Measurements from ENCODE around the gene DNAJB6. TPM values are rescaled to one million over a fixed set of nuclear protein-coding genes. Genes with fewer than 3 reads are reported as not detected.

The DNAJB6 gene
- total RNA-seq, 1 experiment from 2014 or later, result 82.5 TPM

DNA sequence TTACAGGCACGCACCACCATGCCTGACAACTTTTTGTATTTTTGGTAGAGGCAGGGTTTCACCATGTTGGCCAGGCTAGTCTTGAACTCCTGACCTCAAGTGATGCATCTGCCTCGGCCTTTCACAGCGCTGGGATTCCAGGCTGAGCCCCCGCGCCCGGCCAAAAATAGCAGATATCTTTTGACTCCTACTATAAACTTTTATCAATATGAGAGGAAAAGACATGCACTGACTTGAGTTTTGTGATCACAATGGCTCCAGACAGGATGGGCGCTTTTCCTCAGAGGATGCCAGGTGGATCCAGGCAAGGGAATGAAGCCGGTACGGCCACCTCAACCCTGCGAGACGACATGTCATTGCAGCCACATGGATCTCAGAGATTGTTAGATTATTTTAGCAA lies 123.9 kb downstream of the DNAJB6 start:
- intact Hi-C loops (cut with micrococcal nuclease), result no loop called here
- TF ChIP-seq, protein P1, sequence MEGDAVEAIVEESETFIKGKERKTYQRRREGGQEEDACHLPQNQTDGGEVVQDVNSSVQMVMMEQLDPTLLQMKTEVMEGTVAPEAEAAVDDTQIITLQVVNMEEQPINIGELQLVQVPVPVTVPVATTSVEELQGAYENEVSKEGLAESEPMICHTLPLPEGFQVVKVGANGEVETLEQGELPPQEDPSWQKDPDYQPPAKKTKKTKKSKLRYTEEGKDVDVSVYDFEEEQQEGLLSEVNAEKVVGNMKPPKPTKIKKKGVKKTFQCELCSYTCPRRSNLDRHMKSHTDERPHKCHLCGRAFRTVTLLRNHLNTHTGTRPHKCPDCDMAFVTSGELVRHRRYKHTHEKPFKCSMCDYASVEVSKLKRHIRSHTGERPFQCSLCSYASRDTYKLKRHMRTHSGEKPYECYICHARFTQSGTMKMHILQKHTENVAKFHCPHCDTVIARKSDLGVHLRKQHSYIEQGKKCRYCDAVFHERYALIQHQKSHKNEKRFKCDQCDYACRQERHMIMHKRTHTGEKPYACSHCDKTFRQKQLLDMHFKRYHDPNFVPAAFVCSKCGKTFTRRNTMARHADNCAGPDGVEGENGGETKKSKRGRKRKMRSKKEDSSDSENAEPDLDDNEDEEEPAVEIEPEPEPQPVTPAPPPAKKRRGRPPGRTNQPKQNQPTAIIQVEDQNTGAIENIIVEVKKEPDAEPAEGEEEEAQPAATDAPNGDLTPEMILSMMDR (IDR thresholded peaks at IDR 0.05 in 2 of 3, conservative IDR thresholded peaks at IDR 0.05 in 1 of 3; ENCODE audit: borderline replicate concordance in 1 of 3, insufficient read depth in 1 of 3, low read depth in 2 of 3, low read length in 2 of 3), result no peak
- TF ChIP-seq, protein P2, sequence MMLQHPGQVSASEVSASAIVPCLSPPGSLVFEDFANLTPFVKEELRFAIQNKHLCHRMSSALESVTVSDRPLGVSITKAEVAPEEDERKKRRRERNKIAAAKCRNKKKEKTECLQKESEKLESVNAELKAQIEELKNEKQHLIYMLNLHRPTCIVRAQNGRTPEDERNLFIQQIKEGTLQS (IDR thresholded peaks at IDR 0.05), result no peak
- TF ChIP-seq TCF7L2 (IDR thresholded peaks at IDR 0.05; ENCODE audit: borderline replicate concordance, extremely low read depth, insufficient read depth, insufficient read length), result no peak
- TF ChIP-seq FOSL1 (IDR thresholded peaks at IDR 0.05; ENCODE audit: low read depth), result no peak
- TF ChIP-seq POLR2A (IDR thresholded peaks at IDR 0.05; ENCODE audit: borderline replicate concordance, extremely low read depth, insufficient read depth, insufficient read length), result no peak
- TF ChIP-seq SP1 (IDR thresholded peaks at IDR 0.05; ENCODE audit: low read depth), result no peak
- TF ChIP-seq, protein P3, sequence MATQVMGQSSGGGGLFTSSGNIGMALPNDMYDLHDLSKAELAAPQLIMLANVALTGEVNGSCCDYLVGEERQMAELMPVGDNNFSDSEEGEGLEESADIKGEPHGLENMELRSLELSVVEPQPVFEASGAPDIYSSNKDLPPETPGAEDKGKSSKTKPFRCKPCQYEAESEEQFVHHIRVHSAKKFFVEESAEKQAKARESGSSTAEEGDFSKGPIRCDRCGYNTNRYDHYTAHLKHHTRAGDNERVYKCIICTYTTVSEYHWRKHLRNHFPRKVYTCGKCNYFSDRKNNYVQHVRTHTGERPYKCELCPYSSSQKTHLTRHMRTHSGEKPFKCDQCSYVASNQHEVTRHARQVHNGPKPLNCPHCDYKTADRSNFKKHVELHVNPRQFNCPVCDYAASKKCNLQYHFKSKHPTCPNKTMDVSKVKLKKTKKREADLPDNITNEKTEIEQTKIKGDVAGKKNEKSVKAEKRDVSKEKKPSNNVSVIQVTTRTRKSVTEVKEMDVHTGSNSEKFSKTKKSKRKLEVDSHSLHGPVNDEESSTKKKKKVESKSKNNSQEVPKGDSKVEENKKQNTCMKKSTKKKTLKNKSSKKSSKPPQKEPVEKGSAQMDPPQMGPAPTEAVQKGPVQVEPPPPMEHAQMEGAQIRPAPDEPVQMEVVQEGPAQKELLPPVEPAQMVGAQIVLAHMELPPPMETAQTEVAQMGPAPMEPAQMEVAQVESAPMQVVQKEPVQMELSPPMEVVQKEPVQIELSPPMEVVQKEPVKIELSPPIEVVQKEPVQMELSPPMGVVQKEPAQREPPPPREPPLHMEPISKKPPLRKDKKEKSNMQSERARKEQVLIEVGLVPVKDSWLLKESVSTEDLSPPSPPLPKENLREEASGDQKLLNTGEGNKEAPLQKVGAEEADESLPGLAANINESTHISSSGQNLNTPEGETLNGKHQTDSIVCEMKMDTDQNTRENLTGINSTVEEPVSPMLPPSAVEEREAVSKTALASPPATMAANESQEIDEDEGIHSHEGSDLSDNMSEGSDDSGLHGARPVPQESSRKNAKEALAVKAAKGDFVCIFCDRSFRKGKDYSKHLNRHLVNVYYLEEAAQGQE (IDR thresholded peaks at IDR 0.05; ENCODE audit: low read depth), result no peak
- no peak for TF ChIP-seq RAD21 (IDR thresholded peaks at IDR 0.05; ENCODE audit: low read depth)
- no peak for TF ChIP-seq EGR1 (IDR thresholded peaks at IDR 0.05; ENCODE audit: low read depth)
- TF ChIP-seq YY1 (IDR thresholded peaks at IDR 0.05; ENCODE audit: extremely low read depth, insufficient replicate concordance, low read depth, low read length), result no peak
- TF ChIP-seq, protein P4, sequence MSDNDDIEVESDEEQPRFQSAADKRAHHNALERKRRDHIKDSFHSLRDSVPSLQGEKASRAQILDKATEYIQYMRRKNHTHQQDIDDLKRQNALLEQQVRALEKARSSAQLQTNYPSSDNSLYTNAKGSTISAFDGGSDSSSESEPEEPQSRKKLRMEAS (IDR thresholded peaks at IDR 0.05), result no peak
- TF ChIP-seq EZH2phosphoT487 (IDR thresholded peaks at IDR 0.05; ENCODE audit: borderline replicate concordance), result no peak
- no peak for TF ChIP-seq ELF1 (IDR thresholded peaks at IDR 0.05; ENCODE audit: borderline replicate concordance, low read depth)
- no peak for TF ChIP-seq EZH2 (IDR thresholded peaks at IDR 0.05)
- no peak for TF ChIP-seq CEBPB (IDR thresholded peaks at IDR 0.05; ENCODE audit: low read depth)
- TF ChIP-seq CBX3 (IDR thresholded peaks at IDR 0.05; ENCODE audit: low read depth), result no peak
- H3K4me1 ChIP-seq (ENCODE audit: control insufficient read depth in 1 of 2, insufficient read depth in 2 of 2, low read length in 2 of 2), result 0 out of 4 replicates have a peak, but pooled peaks cover 0 to 3% of the 10 kb centered on the region in 2 experiments
- H3K9ac ChIP-seq (ENCODE audit: low read length), result no peak overlapping the region
- ChIA-PET RAD21 (ENCODE audit: low non-redundant PET in 1 of 2, low total read pairs in 2 of 2, uncharacterized antibody in 2 of 2, unreplicated experiment in 2 of 2) (no interaction called here), CTCF (no interaction called here), POLR2A (no interaction called here)
- H3K27ac ChIP-seq (ENCODE audit: low read depth, low read length), result no peak overlapping the region
- ATAC-seq (no peak), DNase-seq (ENCODE audit: low read depth, low spot score) (no peak)
- 0 out of 2 replicates have a peak, but pooled peaks cover 3% of the 10 kb centered on the region for H3K27me3 ChIP-seq (ENCODE audit: insufficient read depth, low read length)
- no peaks in the 10 kb centered on the region for H3K36me3 ChIP-seq (ENCODE audit: control insufficient read depth in 1 of 2, insufficient read depth in 2 of 2, low read length in 2 of 2)
- H3K4me2 ChIP-seq (ENCODE audit: low read length), result no peak overlapping the region
- H3K9me3 ChIP-seq (ENCODE audit: control insufficient read depth in 1 of 2, insufficient read depth in 1 of 2, low read depth in 1 of 2, low read length in 2 of 2), result no peaks in the 10 kb centered on the region
- no peaks in the 10 kb centered on the region for H4K20me1 ChIP-seq (ENCODE audit: insufficient read depth)
- H3K9me2 ChIP-seq (ENCODE audit: insufficient read depth), result no peaks in the 10 kb centered on the region
- H3K4me3 ChIP-seq (replicated peaks in 1 of 2; ENCODE audit: low read depth in 1 of 2, low read length in 2 of 2), result no peak overlapping the region
- no TSS peak for BruUV-seq (replicated peaks)
- H3K79me2 ChIP-seq (ENCODE audit: insufficient read depth, low read length), result no peaks in the 10 kb centered on the region
- H2AFZ ChIP-seq (ENCODE audit: low read depth, low read length, poor library complexity, severe bottlenecking), result no peak overlapping the region
